Right atrium auricular region (tissue), 2 donors: Measurements from ENCODE around the gene CDK5RAP3. TPM values are rescaled to one million over a fixed set of nuclear protein-coding genes. Genes with fewer than 3 reads are reported as not detected.
"Not testable (repeated sequence)": the region's sequence is repeated elsewhere in the genome, so short reads cannot be mapped to it uniquely, and the experiment has no call there.

Source experiments
- DNase-seq: peaks from one replicate; pipeline ENCODE4 v3.0.0-alpha.2; 2019; ENCODE audit warnings: low spot score
- H3K27ac ChIP-seq, 2 donors: fragments of 200-600 bp; sonication (generic); 1 replicate in 1 of 2; 2 replicates in 1 of 2; pipeline ENCODE4 v1.5.1; 2016 to 2019
- H3K27me3 ChIP-seq, 2 donors: fragments of 200-600 bp; sonication (generic); one replicate each; pipeline versions ENCODE4 v1.5.1 to v1.6.0; 2017 to 2019
- H3K36me3 ChIP-seq: fragments of 200-600 bp; sonication (generic); one replicate; pipeline ENCODE4 v1.5.1; 2016
- H3K4me1 ChIP-seq, 2 donors: fragments of 200-600 bp; sonication (generic); one replicate each; pipeline versions ENCODE4 v1.5.1 to v1.6.0; 2017 to 2019
- H3K4me3 ChIP-seq, 2 donors: fragments of 200-600 bp; sonication (generic); 1 replicate in 1 of 2; 2 replicates in 1 of 2; pipeline ENCODE4 v1.5.1; 2017 to 2019; ENCODE audit warnings: mild to moderate bottlenecking in 1 of 2, moderate library complexity in 1 of 2
- H3K9me3 ChIP-seq, 2 donors: fragments of 200-600 bp; sonication (generic); one replicate each; pipeline ENCODE4 v1.5.1; 2019
- total RNA-seq, 2 donors: library from RNA; depleted of rRNA; stranded (reverse); fragments of >200 nt; gene quantifications; one replicate each; pipeline ENCODE4 v1.1.0, GENCODE V29; 2016
- TF ChIP-seq, protein P1 (sequence below), 2 donors: fragments of 200-600 bp; sonication (generic); IDR thresholded peaks; one replicate each; pipeline ENCODE4 v1.5.1; 2019; ENCODE audit warnings: antibody characterized with exemption in 2 of 2

The CDK5RAP3 gene
- total RNA-seq, 2 donors from 2014 or later, result 37.9 to 45.4 TPM

DNA sequence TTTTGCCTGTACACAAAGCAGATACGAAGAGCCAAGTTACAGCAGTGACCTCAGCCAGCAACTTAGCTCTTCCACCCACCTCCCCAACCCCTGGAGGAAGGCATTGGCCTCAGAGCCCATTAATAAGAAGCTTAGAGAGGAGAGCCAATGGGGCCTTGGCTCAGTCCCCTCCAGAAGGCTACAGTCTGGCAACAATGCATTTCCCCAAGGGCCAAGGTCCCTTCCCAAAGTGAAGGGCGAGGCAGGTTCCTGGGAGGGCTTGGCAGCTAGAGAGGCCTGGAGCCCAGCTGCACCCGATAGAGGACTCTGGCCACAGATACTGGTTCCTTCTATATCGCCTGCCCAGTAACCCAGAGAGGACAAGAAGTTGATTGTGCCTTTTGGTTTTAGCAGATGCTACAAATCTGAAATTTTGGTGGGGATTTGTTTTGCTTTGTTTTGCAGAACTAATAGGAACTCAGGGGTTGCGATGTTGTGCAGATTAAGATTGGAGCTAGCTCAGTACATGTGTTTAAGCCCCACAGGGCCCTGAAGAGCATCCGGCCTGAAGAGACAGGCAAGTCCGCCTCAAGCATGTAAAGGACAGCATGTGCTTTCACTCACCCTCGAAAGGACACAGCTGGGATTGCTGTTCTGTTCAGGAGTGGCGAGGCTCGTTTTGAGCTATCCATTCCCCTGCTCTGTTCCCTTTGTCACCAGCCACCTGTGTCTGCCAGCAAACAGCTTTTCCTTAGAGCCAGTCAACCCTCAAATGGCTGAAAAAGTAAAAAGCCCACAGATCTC, 41.5 kb upstream of the CDK5RAP3 start:
- Histone ChIP-seq H3K36me3 (peaks cover 25% of the 10 kb centered on the region), H3K9me3 (no peaks in the 10 kb centered on the region), H3K27ac (no peak overlapping the region), H3K4me3 (no peak overlapping the region), H3K27me3 (no peaks in the 10 kb centered on the region), H3K4me1 (peaks cover 0 to 6% of the 10 kb centered on the region in 2 donors)
- TF ChIP-seq, protein P1, sequence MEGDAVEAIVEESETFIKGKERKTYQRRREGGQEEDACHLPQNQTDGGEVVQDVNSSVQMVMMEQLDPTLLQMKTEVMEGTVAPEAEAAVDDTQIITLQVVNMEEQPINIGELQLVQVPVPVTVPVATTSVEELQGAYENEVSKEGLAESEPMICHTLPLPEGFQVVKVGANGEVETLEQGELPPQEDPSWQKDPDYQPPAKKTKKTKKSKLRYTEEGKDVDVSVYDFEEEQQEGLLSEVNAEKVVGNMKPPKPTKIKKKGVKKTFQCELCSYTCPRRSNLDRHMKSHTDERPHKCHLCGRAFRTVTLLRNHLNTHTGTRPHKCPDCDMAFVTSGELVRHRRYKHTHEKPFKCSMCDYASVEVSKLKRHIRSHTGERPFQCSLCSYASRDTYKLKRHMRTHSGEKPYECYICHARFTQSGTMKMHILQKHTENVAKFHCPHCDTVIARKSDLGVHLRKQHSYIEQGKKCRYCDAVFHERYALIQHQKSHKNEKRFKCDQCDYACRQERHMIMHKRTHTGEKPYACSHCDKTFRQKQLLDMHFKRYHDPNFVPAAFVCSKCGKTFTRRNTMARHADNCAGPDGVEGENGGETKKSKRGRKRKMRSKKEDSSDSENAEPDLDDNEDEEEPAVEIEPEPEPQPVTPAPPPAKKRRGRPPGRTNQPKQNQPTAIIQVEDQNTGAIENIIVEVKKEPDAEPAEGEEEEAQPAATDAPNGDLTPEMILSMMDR (IDR thresholded peaks at IDR 0.05), result no peak
- DNase-seq, result no peak

DNA sequence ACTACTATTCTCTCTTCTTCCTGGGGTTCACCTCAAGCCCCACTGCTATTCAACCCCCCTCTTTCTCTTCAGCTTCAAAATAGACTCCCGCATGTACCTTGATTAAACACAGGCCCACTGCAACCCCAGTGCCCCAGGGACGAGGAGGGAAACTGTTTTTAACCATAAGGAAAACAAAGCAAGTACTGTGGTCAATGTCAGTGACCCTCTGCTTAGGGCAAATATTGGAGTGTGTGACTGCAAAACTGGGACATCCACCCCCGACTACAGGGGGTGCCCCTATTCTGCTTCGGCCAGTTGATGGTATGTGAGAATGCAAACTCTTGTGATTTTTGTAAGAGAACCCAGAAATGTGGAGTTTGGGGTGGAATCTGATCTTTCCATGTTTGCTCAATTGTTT, 39.1 kb upstream of the CDK5RAP3 start:
- Histone ChIP-seq H3K4me1 (peaks cover 0 to 10% of the 10 kb centered on the region in 2 donors), H3K9me3 (no peaks in the 10 kb centered on the region), H3K27ac (no peak overlapping the region), H3K36me3 (peaks cover under 1% of the 10 kb centered on the region), H3K27me3 (no peaks in the 10 kb centered on the region), H3K4me3 (no peak overlapping the region)
- TF ChIP-seq, protein P1 (IDR thresholded peaks at IDR 0.05), result no peak
- no peak for DNase-seq

DNA sequence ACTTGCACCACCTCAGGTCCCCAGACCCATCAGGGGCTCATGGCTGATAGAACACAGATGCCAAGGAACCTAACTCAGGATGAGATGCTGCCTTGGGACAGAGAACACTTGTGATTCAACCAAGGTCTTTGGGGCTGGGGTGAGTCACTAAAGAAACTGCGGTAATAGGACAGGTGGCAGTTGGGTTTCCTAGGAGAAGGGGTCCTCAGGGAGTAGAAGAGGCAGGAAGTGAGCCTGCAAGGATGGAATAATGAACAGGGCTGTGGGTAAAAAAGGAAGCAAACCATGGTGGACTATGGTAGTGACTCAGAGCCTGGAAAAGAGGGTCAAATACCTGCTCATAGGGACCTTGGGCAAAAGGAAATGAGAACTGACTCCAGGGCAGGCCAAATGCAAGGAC, 36.1 kb upstream of the CDK5RAP3 start:
- TF ChIP-seq, protein P1 (IDR thresholded peaks at IDR 0.05), result no peak
- H3K27me3 ChIP-seq, result no peaks in the 10 kb centered on the region
- peaks cover 0 to 5% of the 10 kb centered on the region in 2 donors for H3K4me1 ChIP-seq
- H3K4me3 ChIP-seq, result no peak overlapping the region
- H3K9me3 ChIP-seq, result no peaks in the 10 kb centered on the region
- DNase-seq, result no peak
- no peaks in the 10 kb centered on the region for H3K36me3 ChIP-seq
- no peak overlapping the region for H3K27ac ChIP-seq

DNA sequence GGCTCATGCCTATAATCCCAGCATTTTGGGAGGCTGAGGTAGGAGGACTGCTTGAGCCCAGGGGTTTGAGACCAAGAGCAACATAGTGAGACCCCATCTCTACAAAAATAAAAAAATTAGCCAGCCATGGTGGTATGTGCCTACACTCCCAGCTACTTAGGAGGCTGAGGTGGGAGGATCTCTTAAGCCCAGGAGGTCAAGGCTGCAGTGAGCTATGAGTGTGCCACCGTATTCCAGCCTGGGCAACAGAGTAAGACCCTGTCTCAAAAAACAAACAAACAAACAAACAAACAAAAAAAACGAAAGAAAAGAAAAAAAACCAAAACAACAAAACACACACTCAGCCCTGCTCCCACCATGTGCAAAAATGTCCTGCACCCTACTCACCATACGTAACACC, 35.4 kb upstream of the CDK5RAP3 start:
- not testable (repeated sequence) for H3K4me3 ChIP-seq, H3K36me3 ChIP-seq, H3K4me1 ChIP-seq, DNase-seq, H3K27me3 ChIP-seq, H3K27ac ChIP-seq, H3K9me3 ChIP-seq

DNA sequence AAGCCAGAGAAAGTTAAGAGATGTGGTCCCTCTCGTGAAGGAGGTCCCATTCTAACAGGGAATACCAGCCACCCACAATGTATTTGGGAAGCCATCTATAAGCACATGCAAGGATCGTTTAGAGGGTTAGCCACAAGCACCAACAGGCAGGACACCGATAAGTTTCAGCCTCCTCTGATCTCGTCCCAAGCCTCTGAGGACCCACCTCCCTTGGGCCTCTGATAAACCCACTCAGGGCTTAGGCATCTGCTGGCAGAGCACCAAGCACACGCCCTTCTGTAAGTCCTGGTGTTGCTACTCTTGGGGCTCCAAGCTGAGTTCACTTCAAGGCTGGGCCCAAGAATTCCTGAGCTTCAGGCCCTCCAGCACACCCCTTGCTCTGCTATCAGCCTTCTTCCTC, 35.0 kb upstream of the CDK5RAP3 start:
- TF ChIP-seq, protein P1 (IDR thresholded peaks at IDR 0.05), result no peak
- Histone ChIP-seq H3K9me3 (no peaks in the 10 kb centered on the region), H3K4me3 (no peak overlapping the region), H3K27ac (no peak overlapping the region), H3K4me1 (peaks cover 0 to 12% of the 10 kb centered on the region in 2 donors), H3K27me3 (no peaks in the 10 kb centered on the region), H3K36me3 (no peaks in the 10 kb centered on the region)
- no peak for DNase-seq

DNA sequence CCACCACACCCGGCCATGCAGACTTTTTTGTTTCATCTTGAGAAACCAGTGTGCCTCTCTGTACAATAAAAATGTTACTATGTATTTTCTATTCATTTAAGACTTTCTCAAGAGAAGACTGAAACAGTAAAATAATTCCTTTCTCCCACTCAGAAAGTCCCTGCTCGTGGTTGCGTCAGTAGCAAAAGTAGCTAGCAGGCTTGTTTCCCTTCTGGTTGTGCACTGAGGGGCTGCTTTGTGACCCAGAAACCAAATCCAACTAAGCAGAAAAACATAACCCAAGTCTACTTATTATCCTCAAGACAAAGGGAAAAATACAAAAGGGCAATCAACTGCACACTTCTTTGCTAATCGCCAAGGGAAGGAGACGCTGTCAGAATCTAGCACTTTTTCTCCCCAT, 33.0 kb upstream of the CDK5RAP3 start:
- H3K36me3 ChIP-seq, result no peaks in the 10 kb centered on the region
- TF ChIP-seq, protein P1 (IDR thresholded peaks at IDR 0.05), result no peak
- no peak for DNase-seq
- H3K27ac ChIP-seq, result no peak overlapping the region
- no peaks in the 10 kb centered on the region for H3K27me3 ChIP-seq
- H3K4me1 ChIP-seq, result peaks cover 0 to 24% of the 10 kb centered on the region in 2 donors
- no peaks in the 10 kb centered on the region for H3K9me3 ChIP-seq
- H3K4me3 ChIP-seq, result no peak overlapping the region
